PC-3 (cell line): ENCODE results near the gene ZNF341. TPM values are rescaled to one million over a fixed set of nuclear protein-coding genes. Genes with fewer than 3 reads are reported as not detected.
A peak's percentile ranks its signal among the peaks of the same experiment; 100 is the strongest.

ENCODE experiments used
- ATAC-seq: fragments of 200-7000 bp; cut with Tn5 transposase; 2 replicates; pipeline ENCODE4 v1.9.1; 2020; ENCODE audit warnings: mild to moderate bottlenecking, moderate library complexity
- BruUV-seq: library from RNA; stranded (reverse); fragments of 400-500 nt; replicated peaks from 2 replicates; lab custom pipeline; 2021; lab: Mats Ljungman, UMichigan
- CTCF ChIA-PET: fragments of 300-600 bp; sonication (Branson Sonifier 250); formaldehyde crosslinking; loops from one replicate; lab custom pipeline; 2022; ENCODE audit warnings: antibody characterized with exemption; lab: Charles Lee
- POLR2A ChIA-PET: fragments of 300-600 bp; sonication (Branson Sonifier 250); formaldehyde crosslinking; loops from one replicate; lab custom pipeline; 2022; ENCODE audit warnings: antibody characterized with exemption; ENCODE audit not compliant: unreplicated experiment; lab: Charles Lee
- DNase-seq: peaks from one replicate; pipeline ENCODE4 v3.0.0-alpha.2; 2015
- H2AFZ ChIP-seq: fragments of 300-600 bp; sonication (generic); 2 replicates; pipeline ENCODE4 v1.6.0; 2016; ENCODE audit warnings: antibody characterized with exemption, low read length
- H3F3A ChIP-seq: fragments of 300-600 bp; sonication (generic); one replicate; pipeline ENCODE4 v1.6.0; 2017; ENCODE audit warnings: antibody characterized with exemption, low read length, control low read depth, mild to moderate bottlenecking; ENCODE audit not compliant: unreplicated experiment
- H3K27ac ChIP-seq: fragments of 300-600 bp; sonication (generic); 2 replicates; pipeline ENCODE4 v1.5.1; 2016; ENCODE audit warnings: mild to moderate bottlenecking, low read length
- H3K27me3 ChIP-seq: fragments of 300-600 bp; sonication (generic); 2 replicates; pipeline ENCODE4 v1.6.1; 2016; ENCODE audit warnings: low read length, mixed read lengths
- H3K36me3 ChIP-seq: fragments of 300-600 bp; sonication (generic); 2 replicates; pipeline ENCODE4 v1.6.1; 2016; ENCODE audit warnings: low read depth, mixed run types, low read length, mixed read lengths
- H3K4me1 ChIP-seq: fragments of 300-600 bp; sonication (generic); 2 replicates; pipeline ENCODE4 v1.5.1; 2016; ENCODE audit warnings: low read length; ENCODE audit not compliant: insufficient read depth
- H3K4me2 ChIP-seq: fragments of 300-600 bp; sonication (generic); 2 replicates; pipeline ENCODE4 v1.6.0; 2016; ENCODE audit warnings: low read length
- H3K4me3 ChIP-seq: fragments of 300-600 bp; sonication (generic); 2 replicates; pipeline ENCODE4 v1.5.1; 2016; ENCODE audit warnings: mild to moderate bottlenecking, low read length, mixed read lengths
- H3K79me2 ChIP-seq: fragments of 300-600 bp; sonication (generic); 2 replicates; pipeline ENCODE4 v1.6.1; 2017; ENCODE audit warnings: low read length, mixed read lengths
- H3K9ac ChIP-seq: fragments of 300-600 bp; sonication (generic); 2 replicates; pipeline ENCODE4 v1.6.0; 2016; ENCODE audit warnings: mild to moderate bottlenecking, low read length
- H3K9me2 ChIP-seq: fragments of 300-600 bp; sonication (generic); replicated peaks from 2 replicates; pipeline ENCODE4 v1.6.1; 2016; ENCODE audit warnings: mixed run types, low read length, mixed read lengths
- H3K9me3 ChIP-seq: fragments of 300-600 bp; sonication (generic); 2 replicates; pipeline ENCODE4 v1.6.1; 2016; ENCODE audit warnings: low read length, mixed read lengths
- H4K20me1 ChIP-seq: fragments of 300-600 bp; sonication (generic); 2 replicates; pipeline ENCODE4 v1.6.1; 2016; ENCODE audit warnings: low read length, mixed read lengths
- EZH2 ChIP-seq: fragments of 300-600 bp; sonication (generic); IDR thresholded peaks from one replicate; pipeline ENCODE4 v1.6.1; 2017; ENCODE audit warnings: antibody characterized with exemption, mild to moderate bottlenecking, low read length; ENCODE audit not compliant: unreplicated experiment
- EZH2phosphoT487 ChIP-seq: fragments of 300-600 bp; sonication (generic); IDR thresholded peaks from 2 replicates; pipeline ENCODE4 v1.6.1; 2018; ENCODE audit warnings: mild to moderate bottlenecking, antibody characterized with exemption, low read length, borderline replicate concordance
- intact Hi-C: fragments of 100-400 bp; cut with micrococcal nuclease; formaldehyde crosslinking; loops from 2 replicates; pipeline ENCODE4 v1.9.0; 2023
- total RNA-seq: library from RNA; depleted of rRNA; stranded (reverse); fragments of >200 nt; gene quantifications from 2 replicates; pipeline ENCODE4 v1.2.3, GENCODE V29; 2014
- TF ChIP-seq, protein P1 (sequence below): fragments of 300-600 bp; sonication (generic); conservative IDR thresholded peaks from 2 replicates; pipeline ENCODE4 v1.5.1; 2017; ENCODE audit warnings: antibody characterized with exemption, low read depth, mild to moderate bottlenecking, low read length

The ZNF341 gene
- total RNA-seq, 1 experiment from 2014 or later, result 4.4 TPM

DNA sequence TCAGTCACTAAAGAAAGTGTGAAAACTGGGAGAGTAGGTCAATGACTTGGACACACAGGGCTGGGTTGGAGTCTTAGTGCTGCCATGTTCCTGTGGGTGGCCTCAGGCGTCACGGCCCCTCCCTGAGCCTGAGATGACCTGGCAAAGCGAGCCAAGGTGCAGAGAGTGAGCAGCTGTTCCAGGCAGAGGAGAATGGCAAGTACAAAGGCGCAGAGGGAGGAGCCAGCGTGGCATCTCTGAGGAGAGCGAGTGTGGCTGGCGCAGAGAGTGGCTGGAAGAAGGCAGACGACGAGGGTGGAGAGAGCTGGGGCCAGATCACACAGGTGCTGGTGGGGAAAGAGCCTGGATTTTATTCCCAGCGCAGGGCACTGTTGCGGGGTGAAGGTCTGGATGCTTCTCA, 58.8 kb downstream of the ZNF341 start:
- Histone ChIP-seq H2AFZ (no peak overlapping the region), H3K79me2 (no peaks in the 10 kb centered on the region), H3K4me2 (peak overlapping the region; percentile 81), H3K9ac (no peak overlapping the region), H3K4me3 (no peak overlapping the region), H3F3A (no peaks in the 10 kb centered on the region), H3K36me3 (no peaks in the 10 kb centered on the region), H3K4me1 (peaks cover 48% of the 10 kb centered on the region), H3K9me2 (no peaks in the 10 kb centered on the region), H3K27me3 (no peaks in the 10 kb centered on the region), H3K27ac (peak overlapping the region; percentile 90; the same call in 1 of the 2 replicates), H4K20me1 (no peaks in the 10 kb centered on the region), H3K9me3 (no peaks in the 10 kb centered on the region)
- POLR2A ChIA-PET, result no interaction called here
- ATAC-seq (no peak), DNase-seq (no peak)
- CTCF ChIA-PET, result interaction anchor here (0.6 kb wide), 1 partner anchor 57 kb away, joined by 4 read pairs; no protein-coding TSS in a partner anchor
- no TSS peak for BruUV-seq
- TF ChIP-seq EZH2 (no peak), EZH2phosphoT487 (no peak)
- TF ChIP-seq, protein P1, sequence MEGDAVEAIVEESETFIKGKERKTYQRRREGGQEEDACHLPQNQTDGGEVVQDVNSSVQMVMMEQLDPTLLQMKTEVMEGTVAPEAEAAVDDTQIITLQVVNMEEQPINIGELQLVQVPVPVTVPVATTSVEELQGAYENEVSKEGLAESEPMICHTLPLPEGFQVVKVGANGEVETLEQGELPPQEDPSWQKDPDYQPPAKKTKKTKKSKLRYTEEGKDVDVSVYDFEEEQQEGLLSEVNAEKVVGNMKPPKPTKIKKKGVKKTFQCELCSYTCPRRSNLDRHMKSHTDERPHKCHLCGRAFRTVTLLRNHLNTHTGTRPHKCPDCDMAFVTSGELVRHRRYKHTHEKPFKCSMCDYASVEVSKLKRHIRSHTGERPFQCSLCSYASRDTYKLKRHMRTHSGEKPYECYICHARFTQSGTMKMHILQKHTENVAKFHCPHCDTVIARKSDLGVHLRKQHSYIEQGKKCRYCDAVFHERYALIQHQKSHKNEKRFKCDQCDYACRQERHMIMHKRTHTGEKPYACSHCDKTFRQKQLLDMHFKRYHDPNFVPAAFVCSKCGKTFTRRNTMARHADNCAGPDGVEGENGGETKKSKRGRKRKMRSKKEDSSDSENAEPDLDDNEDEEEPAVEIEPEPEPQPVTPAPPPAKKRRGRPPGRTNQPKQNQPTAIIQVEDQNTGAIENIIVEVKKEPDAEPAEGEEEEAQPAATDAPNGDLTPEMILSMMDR, result no peak
- intact Hi-C loops, result no loop called here

DNA sequence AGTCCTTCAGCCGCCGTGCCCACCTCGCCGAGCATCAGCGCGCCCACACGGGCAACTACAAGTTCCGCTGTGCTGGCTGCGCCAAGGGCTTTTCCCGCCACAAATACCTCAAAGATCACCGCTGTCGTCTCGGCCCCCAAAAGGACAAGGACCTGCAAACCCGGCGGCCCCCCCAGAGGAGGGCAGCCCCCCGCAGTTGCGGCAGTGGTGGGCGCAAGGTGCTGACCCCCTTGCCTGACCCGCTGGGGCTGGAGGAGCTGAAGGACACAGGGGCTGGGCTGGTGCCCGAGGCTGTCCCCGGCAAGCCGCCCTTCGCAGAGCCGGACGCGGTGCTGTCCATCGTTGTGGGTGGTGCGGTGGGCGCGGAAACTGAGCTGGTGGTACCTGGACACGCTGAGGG, 59.2 kb downstream of the ZNF341 start:
- no TSS peak for BruUV-seq
- DNase-seq (no peak), ATAC-seq (no peak)
- ChIA-PET POLR2A (no interaction called here), CTCF (interaction anchor here (0.6 kb wide), 1 partner anchor 56 kb away, joined by 4 read pairs; no protein-coding TSS in a partner anchor)
- no peaks in the 10 kb centered on the region for H3K36me3 ChIP-seq
- no peak overlapping the region for H3K4me3 ChIP-seq
- intact Hi-C loops, result no loop called here
- H3K27me3 ChIP-seq, result no peaks in the 10 kb centered on the region
- no peaks in the 10 kb centered on the region for H3K9me3 ChIP-seq
- H3F3A ChIP-seq, result no peaks in the 10 kb centered on the region
- H3K4me2 ChIP-seq, result no peak overlapping the region
- no peak overlapping the region for H2AFZ ChIP-seq
- H3K4me1 ChIP-seq, result peaks cover 51% of the 10 kb centered on the region
- no peaks in the 10 kb centered on the region for H3K79me2 ChIP-seq
- no peak overlapping the region for H3K9ac ChIP-seq
- no peak overlapping the region for H3K27ac ChIP-seq
- no peak for TF ChIP-seq EZH2phosphoT487
- TF ChIP-seq, protein P1, result no peak
- no peak for TF ChIP-seq EZH2
- H3K9me2 ChIP-seq, result no peaks in the 10 kb centered on the region
- no peaks in the 10 kb centered on the region for H4K20me1 ChIP-seq

- Histone ChIP-seq H3K4me3 (no peak overlapping the region), H3K79me2 (no peaks in the 10 kb centered on the region), H3F3A (peaks cover 4% of the 10 kb centered on the region), H3K9ac (no peak overlapping the region), H3K4me2 (no peak overlapping the region), H3K27me3 (no peaks in the 10 kb centered on the region), H3K36me3 (no peaks in the 10 kb centered on the region), H4K20me1 (no peaks in the 10 kb centered on the region), H3K4me1 (peaks cover 56% of the 10 kb centered on the region), H3K9me2 (no peaks in the 10 kb centered on the region), H3K9me3 (no peaks in the 10 kb centered on the region), H3K27ac (no peak overlapping the region), H2AFZ (no peak overlapping the region)
- intact Hi-C loops, result no loop called here
- no TSS peak for BruUV-seq
- ATAC-seq, result no peak
- TF ChIP-seq, protein P1, result no peak
- TF ChIP-seq EZH2 (no peak), EZH2phosphoT487 (no peak)
- DNase-seq, result no peak
- POLR2A ChIA-PET, result no interaction called here
- CTCF ChIA-PET, result interaction anchor here (0.5 kb wide), 1 partner anchor 276 kb away, joined by 5 read pairs; no protein-coding TSS in a partner anchor
Measured at GRCh38 chr20:33791540-33791939, 59.7 kb downstream of the ZNF341 start.
